Gastrocnemius medialis (tissue), 4 donors: ENCODE data around the gene ERBIN.

ENCODE experiments used
- POLR2A ChIP-seq, 2 donors: fragments of 450-650 bp; IDR thresholded peaks; one replicate each; pipeline ENCODE4 v1.6.1; 2017; ENCODE audit warnings: antibody characterized with exemption in 2 of 2, mild to moderate bottlenecking in 2 of 2, moderate library complexity in 2 of 2
- TF ChIP-seq, protein P1 (sequence below), 5 experiments: fragments of 450-650 bp in 3 of 5; fragments of 200-600 bp in 2 of 5; sonication (generic) in 2 of 5; IDR thresholded peaks in 4 of 5; conservative IDR thresholded peaks in 1 of 5; 1 replicate in 4 of 5; 2 replicates in 1 of 5; pipeline ENCODE4 v1.5.1; 2016 to 2019; ENCODE audit warnings: antibody characterized with exemption in 5 of 5, mild to moderate bottlenecking in 3 of 5, moderate library complexity in 3 of 5

DNA sequence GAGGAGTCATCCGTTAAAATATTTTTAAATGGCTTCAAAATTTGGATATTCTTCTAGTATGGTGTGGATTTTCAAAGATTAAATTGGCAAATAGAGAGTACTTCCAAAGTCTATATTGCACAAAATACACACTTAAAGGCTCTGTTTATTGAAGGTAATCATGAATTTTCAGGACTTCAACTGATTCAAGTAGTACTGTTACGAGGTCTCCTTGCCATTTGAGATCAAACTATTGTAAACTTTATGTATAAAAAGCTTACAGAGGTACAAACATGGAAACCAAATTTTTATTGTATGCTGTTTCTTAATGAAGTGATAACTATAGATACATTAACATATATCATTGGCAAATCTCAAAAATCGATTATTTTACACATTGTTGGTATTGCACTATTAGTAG lies 2.5 kb downstream of the ERBIN start:
- TF ChIP-seq, protein P1, sequence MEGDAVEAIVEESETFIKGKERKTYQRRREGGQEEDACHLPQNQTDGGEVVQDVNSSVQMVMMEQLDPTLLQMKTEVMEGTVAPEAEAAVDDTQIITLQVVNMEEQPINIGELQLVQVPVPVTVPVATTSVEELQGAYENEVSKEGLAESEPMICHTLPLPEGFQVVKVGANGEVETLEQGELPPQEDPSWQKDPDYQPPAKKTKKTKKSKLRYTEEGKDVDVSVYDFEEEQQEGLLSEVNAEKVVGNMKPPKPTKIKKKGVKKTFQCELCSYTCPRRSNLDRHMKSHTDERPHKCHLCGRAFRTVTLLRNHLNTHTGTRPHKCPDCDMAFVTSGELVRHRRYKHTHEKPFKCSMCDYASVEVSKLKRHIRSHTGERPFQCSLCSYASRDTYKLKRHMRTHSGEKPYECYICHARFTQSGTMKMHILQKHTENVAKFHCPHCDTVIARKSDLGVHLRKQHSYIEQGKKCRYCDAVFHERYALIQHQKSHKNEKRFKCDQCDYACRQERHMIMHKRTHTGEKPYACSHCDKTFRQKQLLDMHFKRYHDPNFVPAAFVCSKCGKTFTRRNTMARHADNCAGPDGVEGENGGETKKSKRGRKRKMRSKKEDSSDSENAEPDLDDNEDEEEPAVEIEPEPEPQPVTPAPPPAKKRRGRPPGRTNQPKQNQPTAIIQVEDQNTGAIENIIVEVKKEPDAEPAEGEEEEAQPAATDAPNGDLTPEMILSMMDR (IDR thresholded peaks at IDR 0.05 in 4 of 5, conservative IDR thresholded peaks at IDR 0.05 in 1 of 5): no peak
- TF ChIP-seq POLR2A (IDR thresholded peaks at IDR 0.05): no peak
